T-helper 1 cell (primary cell): ENCODE results near the gene MARS1.
A peak's percentile ranks its signal among the peaks of the same experiment; 100 is the strongest.

Experiments used
- DNase-seq, 5 donors: peaks; one replicate each; pipeline ENCODE4 v3.0.0-alpha.2; 2012 to 2020

MARS1 gene

DNA sequence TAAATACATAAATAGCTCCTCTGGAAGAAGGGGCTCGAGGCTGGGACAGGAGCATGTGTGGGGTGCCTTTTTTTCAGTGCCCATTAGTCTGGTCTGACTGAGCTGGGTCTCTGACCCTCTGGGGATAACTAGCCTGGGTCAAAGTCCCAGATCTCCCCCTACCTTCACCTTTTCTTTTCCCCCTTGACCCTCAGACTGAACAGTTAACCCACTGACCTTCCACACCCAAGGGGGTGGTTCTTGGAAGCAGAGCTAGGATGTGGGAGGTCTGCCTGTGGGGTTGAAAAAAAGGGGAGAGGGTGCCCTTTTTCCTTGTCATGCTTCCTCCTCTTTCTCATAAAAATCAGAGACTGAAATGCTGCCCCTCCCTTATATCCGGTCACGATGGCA, 29.2 kb upstream of the MARS1 start:
- no peak for DNase-seq

DNA sequence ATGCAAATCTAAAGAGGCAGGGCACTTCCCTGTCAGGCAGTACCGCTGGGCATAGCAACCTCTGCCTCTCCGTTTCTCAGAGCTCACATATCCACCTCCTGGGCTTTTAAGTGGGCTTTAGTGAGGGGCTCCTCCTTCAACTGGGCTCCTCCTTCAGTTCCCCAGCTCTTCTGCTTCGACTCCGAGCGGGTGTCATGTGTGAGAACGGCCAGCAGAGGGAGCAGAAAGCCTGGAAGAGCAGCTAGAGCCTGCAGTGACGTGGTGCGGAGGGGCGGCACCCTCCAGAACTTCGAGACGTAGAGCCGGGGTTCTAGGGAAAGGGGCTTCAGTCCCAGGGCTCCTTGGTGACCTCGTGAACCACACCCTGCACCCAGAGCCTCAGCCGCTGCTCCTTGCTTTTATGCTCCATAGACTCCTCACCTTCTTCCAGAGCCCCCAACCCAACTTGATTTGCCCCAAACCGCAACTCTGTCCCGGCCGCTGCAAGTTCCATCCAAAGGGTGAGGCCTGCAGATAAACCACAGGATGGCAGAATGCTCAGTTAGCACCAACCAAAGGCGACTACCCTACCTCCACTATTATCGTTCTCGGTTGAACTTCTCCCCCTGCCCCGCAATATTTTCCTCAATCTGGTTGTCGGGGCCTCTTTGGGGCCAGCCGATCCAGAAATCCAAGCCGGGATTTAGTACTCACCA, 28.7 kb upstream of the MARS1 start:
- DNase-seq, result peak; percentile 71 to 95 (median 85)

GRCh38 chr12:57459750-57460467, 28.0 kb upstream of the MARS1 start, which contains the start of gene GLI1:
Gene GLI1, plus strand, starts transcription at chr12:57459785. Its CDS starts 3,907 bp downstream, at chr12:57463692.
- DNase-seq, result no peak

DNA sequence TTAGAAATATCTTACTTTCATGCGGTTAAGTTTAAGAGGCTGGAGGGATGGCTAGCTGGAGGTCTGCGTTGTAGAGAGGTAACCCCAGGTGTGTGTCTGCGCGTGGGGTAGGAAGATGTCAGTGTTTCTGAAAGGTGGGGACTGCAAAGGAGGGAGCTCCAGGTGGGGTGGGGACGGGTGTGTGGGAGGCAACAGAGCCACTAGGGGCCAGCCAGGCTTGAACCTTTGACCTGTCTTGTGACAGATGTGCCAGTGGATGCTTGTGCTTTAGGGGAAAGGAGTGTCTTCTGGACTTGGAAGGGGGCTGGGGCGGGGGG, 27.4 kb upstream of the MARS1 start:
- no peak for DNase-seq

- no peak for DNase-seq
These were observed 27.0 kb upstream of the MARS1 start for GRCh38 chr12:57460841-57461275.

DNA sequence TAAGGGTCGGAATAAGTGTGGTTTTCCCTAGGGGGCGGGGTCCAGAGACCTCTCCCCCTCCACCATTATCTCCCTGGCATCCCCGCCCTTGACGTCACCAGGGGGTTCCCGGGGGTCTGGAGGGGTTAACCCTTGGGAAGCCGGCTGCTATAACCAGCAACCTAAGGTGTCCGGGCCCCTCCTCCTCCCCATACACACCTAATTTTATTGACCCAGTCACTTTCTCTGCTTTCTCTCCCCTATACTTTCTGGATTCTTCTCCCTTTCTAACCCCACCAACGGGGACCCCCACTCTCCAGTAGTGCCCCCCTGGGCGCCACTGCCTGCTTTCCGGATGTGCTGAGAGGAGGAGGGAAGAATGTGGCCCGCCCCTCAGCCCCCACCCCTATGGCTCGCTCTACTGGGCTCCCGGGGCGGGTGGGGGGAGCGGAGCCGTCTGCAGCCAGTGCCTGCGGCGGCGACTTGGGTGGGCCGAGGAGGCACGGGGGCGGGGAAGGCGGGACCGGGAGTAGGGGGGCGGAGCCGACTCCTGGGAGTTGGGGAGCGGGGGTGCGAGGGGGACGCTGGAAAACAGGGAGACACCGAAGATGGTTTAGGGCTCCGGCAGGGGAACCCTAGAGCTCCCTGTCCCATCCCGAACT, 26.5 kb upstream of the MARS1 start:
- peak in 1 of 5 donors; percentile 39 for DNase-seq

- no peak for DNase-seq
These were observed 26.0 kb upstream of the MARS1 start for GRCh38 chr12:57461917-57462250.

DNA sequence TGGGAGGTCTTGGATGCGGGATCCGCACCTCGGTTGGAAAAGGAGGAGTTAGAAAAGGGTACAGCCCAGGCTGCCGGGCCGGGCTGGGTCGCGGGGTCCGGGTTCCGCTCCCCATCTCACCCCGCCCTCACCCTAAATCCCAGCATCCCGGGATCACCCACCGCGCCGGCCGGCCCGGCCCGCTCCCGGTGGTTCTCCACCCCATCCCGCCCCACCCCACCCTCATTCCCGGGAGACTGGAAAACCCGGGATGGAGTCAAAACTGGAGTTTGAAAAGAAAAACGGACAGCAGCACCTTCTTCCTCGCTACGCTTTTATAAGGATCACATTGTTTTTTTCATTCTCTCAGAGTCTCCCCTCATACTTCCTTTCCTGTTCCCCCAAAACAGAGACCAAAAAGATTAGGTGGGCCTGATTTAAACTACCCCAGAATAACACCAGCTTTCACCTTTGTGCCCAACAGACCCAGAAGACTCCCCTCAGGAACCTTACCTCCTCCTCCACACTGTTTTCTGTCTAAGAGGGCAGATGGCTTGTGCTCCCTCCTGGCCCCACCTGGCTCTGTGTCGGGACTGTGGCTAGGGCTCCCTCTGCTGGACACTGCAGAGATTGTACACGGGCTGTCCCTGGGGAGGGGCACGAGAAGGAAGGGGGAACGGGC, 25.5 kb upstream of the MARS1 start:
- DNase-seq, result peak; percentile 72 to 87 (median 81)

GRCh38 chr12:57462912-57463253, 25.0 kb upstream of the MARS1 start:
- no peak for DNase-seq

DNA sequence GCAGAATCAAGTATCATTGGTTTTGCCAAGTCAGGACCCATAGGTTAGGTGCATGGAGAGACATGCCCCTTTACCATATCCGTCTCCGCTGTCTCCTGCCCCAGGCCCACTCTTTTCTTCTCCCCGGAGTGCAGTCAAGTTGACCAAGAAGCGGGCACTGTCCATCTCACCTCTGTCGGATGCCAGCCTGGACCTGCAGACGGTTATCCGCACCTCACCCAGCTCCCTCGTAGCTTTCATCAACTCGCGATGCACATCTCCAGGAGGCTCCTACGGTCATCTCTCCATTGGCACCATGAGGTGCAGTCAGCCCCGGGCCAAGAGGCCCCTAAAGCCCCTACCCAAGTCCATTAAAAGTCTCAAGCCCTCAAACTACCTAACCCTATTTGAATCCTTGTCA, 23.3 kb upstream of the MARS1 start:
- no peak for DNase-seq

GRCh38 chr12:57465030-57465746, 22.7 kb upstream of the MARS1 start:
- DNase-seq, result no peak

GRCh38 chr12:57465747-57466505, 21.9 kb upstream of the MARS1 start:
- DNase-seq, result no peak

DNA sequence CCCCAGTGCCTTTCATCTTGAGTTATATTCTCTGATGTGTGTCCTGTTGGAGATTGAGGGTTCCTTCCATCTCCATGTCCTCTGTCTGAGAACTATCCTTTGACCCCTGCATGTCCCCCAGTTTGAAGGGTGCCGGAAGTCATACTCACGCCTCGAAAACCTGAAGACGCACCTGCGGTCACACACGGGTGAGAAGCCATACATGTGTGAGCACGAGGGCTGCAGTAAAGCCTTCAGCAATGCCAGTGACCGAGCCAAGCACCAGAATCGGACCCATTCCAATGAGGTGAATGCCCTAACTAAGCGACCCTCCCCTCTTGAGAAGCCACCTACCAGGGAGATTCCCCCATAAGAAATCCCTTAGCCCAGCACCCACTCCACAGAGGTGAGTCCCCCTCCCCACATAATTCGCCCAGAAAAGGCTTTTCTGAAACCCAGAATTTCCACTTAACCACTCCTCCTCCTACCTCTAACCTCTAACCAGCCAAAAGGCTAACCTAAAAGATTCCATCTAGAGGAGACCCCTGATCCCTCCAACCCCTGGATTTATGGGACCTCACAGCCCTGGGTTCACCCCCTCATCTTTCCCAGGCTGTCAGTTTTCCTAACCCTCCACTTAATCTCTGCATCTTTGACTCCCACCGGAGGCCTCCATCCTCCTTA, 20.5 kb upstream of the MARS1 start:
- DNase-seq, result no peak

GRCh38 chr12:57467915-57468314, 20.0 kb upstream of the MARS1 start:
- no peak for DNase-seq

GRCh38 chr12:57469296-57470164, 18.3 kb upstream of the MARS1 start:
- DNase-seq, result no peak

DNA sequence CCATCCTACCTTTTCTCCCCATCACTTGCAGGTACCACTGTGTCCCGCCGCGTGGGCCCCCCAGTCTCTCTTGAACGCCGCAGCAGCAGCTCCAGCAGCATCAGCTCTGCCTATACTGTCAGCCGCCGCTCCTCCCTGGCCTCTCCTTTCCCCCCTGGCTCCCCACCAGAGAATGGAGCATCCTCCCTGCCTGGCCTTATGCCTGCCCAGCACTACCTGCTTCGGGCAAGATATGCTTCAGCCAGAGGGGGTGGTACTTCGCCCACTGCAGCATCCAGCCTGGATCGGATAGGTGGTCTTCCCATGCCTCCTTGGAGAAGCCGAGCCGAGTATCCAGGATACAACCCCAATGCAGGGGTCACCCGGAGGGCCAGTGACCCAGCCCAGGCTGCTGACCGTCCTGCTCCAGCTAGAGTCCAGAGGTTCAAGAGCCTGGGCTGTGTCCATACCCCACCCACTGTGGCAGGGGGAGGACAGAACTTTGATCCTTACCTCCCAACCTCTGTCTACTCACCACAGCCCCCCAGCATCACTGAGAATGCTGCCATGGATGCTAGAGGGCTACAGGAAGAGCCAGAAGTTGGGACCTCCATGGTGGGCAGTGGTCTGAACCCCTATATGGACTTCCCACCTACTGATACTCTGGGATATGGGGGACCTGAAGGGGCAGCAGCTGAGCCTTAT, 17.4 kb upstream of the MARS1 start:
- no peak for DNase-seq

DNA sequence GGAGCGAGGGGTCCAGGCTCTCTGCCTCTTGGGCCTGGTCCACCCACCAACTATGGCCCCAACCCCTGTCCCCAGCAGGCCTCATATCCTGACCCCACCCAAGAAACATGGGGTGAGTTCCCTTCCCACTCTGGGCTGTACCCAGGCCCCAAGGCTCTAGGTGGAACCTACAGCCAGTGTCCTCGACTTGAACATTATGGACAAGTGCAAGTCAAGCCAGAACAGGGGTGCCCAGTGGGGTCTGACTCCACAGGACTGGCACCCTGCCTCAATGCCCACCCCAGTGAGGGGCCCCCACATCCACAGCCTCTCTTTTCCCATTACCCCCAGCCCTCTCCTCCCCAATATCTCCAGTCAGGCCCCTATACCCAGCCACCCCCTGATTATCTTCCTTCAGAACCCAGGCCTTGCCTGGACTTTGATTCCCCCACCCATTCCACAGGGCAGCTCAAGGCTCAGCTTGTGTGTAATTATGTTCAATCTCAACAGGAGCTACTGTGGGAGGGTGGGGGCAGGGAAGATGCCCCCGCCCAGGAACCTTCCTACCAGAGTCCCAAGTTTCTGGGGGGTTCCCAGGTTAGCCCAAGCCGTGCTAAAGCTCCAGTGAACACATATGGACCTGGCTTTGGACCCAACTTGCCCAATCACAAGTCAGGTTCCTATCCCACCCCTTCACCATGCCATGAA, 16.8 kb upstream of the MARS1 start:
- DNase-seq, result no peak

- no peak for DNase-seq
These were observed 16.2 kb upstream of the MARS1 start for GRCh38 chr12:57471661-57472060.

DNA sequence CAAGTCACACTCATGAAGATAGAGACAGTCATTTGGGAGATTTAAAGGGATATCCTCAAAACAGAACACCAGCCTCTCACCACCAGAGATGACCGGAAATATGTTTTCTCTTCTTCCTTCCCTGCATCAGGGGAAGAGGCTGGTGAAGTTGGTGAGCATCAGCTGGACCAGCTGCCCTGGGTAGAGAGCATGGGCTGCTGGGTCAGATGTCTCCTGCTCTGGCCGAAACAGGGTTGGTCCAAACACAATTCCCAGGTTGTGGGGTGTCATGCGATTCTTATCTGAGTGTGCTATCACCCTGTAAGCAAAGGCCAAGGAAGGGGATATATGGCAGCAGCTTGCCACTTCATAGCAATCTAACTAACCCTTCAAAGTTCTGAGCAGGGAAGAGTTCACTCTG, 15.5 kb upstream of the MARS1 start:
- no peak for DNase-seq
